NCI-H345 (cell line): ENCODE measurements around the gene KCNK16.

Experiments
- DNase-seq: peaks from one replicate; lab custom pipeline; 2025; lab: John Stamatoyannopoulos, UW

KCNK16 gene

GRCh38 chr6:39341937-39342336 lies 19.4 kb upstream of the KCNK16 start:
- no peak for DNase-seq

DNA sequence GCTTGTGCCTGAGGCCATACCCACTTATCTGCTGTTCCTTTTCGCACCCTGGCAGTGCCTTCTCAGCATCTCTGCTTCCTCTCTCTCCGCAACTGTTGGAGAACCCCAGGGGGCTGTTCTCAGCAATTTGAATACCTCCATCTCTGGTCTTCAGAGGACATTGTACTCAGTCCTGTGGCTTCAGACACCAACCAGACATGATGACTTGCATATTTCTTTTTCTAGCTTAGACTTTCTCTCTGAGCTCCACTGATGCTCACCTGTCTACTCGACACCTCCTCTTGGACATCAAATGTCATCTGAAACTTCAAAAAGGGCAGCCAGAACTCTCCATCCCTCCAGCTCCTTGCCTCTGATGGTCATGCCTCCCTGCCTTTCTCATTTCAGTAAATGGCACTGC lies 18.9 kb upstream of the KCNK16 start:
- no peak for DNase-seq

DNA sequence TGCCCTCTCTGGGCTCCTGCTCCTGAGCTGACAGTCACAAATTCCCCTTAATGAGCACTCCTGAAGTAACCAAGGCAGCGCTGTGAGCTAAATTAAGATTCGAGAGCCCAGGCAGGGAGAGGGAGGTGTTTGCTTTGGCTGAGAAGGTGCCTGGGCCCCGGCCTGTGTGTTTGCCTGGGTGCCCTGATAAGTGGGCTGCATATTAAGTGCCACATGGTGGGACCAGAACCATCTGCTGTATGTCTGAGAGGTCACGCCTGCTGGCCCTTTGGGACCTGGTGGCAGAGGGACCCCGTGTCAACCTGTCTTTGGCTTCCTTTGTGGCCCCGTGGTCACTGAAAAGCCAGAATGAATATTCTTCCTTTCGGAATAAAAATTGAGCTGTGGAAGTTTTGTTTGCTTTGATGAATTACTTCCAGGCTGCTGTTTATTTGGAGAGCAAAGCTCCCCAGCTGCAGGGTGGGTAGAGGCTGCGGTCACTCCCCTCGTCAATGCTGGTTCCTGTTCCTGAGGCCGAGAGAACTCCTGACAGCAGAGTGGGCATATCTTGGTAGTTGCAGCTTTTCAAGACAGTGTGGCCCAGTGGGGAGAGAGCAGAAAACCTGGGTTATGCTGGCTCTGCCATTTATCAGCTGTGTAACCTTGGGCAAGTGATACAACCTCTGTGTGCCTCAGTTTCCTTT lies 17.5 kb upstream of the KCNK16 start:
- DNase-seq: peak; percentile 89

GRCh38 chr6:39339096-39339867 lies 16.8 kb upstream of the KCNK16 start:
- no peak for DNase-seq

GRCh38 chr6:39338397-39338796 lies 15.9 kb upstream of the KCNK16 start:
- no peak for DNase-seq

GRCh38 chr6:39335780-39336545 lies 13.5 kb upstream of the KCNK16 start:
- no peak for DNase-seq

- DNase-seq: no peak
These were observed 11.3 kb upstream of the KCNK16 start for GRCh38 chr6:39333644-39334438.

DNA sequence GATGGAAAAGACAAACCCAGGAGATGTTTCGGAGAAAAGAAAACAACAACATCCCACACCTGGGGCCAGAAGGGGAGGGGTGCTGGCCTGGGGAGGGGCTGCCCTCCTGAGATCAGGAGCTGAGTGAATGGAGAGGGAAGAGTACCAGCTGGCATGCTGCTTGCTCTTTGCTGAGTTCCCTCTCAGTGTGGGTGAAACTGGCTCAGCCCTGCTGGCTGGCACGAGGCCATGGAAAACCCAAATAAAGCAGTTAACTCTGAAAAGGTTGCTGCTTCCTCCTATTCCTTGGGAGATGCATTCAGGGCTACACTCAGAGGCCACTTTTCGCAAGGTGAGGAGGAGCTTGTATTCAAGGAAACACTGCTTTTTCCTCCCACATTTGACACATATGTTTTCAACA lies 8.0 kb upstream of the KCNK16 start:
- peak; percentile 83 for DNase-seq

GRCh38 chr6:39330057-39330456 lies 7.6 kb upstream of the KCNK16 start:
- peak; percentile 63 for DNase-seq

- no peak for DNase-seq
These were observed 5.6 kb upstream of the KCNK16 start for GRCh38 chr6:39328066-39328465.

- DNase-seq: peak; percentile 11
These were observed 5.0 kb upstream of the KCNK16 start for GRCh38 chr6:39327507-39327906.

DNA sequence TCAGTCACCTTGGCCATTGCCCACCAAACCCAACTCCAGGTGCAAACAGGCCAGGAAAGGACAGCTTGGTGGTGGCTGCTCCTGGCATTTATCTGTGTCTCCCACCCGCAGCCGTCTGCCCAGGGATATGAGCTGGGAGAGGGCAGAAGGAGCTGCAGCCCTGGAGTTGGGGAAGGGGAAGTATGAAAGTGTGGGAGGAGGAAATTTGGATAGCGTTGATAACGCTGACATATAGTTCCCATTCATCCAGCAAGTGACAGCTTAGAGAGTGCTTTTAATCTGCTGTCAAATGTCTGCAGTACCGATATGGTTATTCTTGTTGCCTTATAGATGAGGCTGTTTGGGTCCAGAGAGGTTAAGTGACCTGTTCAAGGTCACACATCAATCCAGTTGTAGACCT lies 741 bp downstream of the KCNK16 start:
- no peak for DNase-seq

DNA sequence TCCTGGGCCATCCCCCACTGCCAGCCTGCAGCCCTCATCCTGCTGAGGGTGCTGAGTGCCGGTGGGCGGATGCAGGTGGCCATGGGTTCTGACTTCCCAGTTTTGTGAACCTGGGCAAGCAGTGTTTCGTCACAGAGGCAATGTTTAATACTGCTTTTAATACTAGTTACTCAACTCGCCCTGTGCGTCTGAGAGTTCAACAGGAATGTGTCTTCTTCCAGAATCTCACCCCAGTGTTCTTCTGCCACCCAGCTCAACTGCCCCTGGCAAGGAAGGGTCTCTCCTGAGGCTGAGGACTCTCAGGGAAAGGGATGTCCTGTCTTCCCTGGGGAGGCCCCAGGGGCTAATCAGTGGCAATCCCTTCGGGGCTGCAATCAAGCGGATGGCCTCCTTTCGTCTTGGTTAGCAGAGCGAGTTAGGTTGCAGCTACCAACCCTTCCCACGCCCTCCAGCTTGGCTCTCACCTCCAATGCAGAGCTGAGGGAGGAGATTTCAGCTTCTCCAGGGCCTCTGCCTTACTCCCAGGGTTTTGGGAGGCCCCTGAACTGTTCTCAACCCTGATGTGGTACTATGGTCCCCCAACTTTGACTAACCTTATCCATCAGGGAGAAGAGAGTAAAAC lies 2.0 kb downstream of the KCNK16 start:
- no peak for DNase-seq

- no peak for DNase-seq
These were observed 2.7 kb downstream of the KCNK16 start for GRCh38 chr6:39319621-39320362.

DNA sequence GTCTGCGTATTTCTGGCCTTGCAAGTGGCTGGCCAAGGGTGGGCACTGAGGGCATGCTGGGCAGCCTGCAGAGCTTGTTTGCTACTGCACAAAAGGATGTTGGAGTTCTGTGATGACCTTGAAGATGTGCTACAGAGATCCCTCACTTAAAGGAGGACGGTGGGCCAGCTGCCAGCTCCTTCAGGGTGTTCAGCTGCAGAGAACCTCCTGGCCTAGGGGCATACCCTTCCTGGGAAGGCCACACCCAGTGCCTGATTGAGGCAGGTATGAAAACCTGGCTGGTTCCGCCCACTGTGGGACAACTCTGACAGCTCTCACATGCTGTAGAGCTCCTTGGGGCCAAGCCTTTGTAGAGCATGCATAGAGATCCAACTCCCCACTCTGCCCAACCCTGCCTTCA lies 5.2 kb downstream of the KCNK16 start:
- DNase-seq: no peak

GRCh38 chr6:39314273-39314795 lies 8.2 kb downstream of the KCNK16 start, which contains the start of gene KCNK17:
TSS of gene KCNK17 (minus strand) at chr6:39314419. CDS start at chr6:39314320, 99 bp downstream.
- no peak for DNase-seq

DNA sequence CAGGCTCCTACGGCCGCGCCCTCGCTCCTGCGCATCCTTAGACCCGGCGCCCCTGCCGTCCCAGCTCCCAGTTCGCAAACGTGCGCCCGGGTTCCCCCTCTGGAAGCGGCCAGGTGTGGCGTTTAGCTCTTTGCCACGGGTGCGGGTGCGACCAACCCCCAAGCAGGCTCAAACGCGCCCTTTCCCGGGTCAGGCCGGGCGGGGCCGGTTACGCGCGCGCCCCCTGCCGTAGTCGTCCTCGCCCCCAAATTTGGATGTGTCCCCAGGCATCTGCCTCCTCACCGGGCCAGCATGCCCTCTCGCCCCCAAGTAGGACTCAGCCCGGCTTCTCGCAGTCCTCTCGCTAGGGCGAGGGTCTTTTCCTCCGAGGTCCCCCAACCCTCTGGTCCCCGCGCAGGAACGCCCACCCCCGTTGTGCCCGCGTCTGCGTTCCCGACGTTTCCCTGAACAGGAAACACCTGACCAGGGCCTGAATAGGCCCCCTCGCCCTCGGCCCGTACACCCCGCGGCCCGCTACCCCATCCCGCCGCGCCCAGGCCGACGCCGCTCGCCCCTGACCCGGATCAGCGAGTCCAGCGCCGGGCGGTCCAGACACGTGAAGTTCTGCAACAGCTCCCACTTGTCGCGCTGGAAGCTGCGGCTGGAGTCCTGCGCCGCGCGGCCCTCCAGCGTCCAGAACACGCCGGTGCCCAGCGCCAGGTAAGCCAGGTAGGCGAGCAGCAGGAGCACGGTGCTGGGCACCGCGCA lies 8.8 kb downstream of the KCNK16 start:
- DNase-seq: no peak

DNA sequence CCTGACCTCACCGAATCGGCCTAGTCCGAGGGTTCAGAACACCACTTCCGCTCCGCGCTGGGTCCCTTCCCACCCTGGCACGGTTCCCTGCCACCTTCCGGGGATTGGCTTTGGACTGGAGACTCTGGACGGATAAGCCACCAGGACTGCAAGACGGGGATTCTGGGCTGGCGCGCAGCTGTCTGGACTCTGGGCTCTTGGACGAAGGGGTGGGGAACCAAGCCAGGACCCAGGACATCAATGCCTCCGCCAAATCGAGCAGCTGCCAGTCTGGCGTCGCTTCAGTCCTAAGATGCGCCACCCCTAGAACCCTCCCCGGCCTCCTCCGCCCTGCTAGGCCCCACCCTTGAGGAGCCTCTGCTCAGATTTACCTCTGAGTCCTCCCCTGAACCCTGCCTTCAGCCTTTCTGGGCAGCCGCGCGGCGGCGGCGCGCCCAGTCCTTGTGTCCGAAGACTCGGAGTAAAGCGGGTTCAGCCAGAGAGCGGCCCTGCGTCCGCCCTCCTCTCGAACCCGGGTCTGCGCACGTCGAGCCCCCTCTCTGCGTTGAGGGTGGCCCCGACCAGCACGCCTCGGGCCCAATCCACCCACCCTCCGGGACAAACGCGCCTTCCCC lies 9.5 kb downstream of the KCNK16 start:
- DNase-seq: no peak

DNA sequence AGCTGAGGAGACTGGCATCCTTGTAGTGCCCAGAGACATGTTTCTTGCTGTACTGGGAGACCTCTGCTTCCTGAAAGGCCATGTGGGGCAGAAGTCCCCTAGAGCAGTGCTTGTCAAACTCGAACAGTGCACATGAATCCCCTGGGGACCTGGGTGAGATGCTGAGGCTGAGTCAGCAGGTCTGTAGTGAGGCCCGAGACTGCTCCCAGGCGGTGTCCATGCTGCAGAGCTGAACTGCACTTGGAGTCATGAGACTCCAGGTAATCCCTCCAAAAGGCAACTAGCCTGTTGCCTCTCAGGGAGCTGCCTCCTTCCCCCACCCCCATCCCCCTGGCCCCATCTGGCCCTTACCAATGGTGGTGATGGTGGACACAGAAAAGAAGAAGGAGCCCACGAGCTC lies 12.0 kb downstream of the KCNK16 start:
- DNase-seq: no peak
